Measurements from ENCODE around the gene KCNK10.

KCNK10 gene

DNA sequence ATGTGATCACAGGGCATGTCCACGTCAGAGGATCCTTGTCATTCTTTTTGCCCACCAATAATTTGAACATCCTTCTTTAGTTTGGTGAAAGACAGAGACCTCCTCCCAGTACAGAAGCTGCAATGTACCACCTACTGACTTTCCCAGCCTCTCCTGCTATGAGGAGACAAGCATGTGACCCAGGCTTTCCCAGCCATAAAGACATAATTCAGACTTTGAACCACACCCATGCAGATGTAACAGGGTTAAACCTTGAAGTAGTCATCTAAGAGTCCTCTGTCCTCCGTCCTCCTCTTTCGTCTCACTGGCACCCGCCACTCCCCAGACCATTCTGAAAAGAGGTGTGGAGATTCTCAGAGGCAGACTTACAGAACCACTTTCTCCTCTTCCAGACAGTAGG is 120.8 kb downstream of the KCNK10 start (continued):
- TF ChIP-seq, protein P1, sequence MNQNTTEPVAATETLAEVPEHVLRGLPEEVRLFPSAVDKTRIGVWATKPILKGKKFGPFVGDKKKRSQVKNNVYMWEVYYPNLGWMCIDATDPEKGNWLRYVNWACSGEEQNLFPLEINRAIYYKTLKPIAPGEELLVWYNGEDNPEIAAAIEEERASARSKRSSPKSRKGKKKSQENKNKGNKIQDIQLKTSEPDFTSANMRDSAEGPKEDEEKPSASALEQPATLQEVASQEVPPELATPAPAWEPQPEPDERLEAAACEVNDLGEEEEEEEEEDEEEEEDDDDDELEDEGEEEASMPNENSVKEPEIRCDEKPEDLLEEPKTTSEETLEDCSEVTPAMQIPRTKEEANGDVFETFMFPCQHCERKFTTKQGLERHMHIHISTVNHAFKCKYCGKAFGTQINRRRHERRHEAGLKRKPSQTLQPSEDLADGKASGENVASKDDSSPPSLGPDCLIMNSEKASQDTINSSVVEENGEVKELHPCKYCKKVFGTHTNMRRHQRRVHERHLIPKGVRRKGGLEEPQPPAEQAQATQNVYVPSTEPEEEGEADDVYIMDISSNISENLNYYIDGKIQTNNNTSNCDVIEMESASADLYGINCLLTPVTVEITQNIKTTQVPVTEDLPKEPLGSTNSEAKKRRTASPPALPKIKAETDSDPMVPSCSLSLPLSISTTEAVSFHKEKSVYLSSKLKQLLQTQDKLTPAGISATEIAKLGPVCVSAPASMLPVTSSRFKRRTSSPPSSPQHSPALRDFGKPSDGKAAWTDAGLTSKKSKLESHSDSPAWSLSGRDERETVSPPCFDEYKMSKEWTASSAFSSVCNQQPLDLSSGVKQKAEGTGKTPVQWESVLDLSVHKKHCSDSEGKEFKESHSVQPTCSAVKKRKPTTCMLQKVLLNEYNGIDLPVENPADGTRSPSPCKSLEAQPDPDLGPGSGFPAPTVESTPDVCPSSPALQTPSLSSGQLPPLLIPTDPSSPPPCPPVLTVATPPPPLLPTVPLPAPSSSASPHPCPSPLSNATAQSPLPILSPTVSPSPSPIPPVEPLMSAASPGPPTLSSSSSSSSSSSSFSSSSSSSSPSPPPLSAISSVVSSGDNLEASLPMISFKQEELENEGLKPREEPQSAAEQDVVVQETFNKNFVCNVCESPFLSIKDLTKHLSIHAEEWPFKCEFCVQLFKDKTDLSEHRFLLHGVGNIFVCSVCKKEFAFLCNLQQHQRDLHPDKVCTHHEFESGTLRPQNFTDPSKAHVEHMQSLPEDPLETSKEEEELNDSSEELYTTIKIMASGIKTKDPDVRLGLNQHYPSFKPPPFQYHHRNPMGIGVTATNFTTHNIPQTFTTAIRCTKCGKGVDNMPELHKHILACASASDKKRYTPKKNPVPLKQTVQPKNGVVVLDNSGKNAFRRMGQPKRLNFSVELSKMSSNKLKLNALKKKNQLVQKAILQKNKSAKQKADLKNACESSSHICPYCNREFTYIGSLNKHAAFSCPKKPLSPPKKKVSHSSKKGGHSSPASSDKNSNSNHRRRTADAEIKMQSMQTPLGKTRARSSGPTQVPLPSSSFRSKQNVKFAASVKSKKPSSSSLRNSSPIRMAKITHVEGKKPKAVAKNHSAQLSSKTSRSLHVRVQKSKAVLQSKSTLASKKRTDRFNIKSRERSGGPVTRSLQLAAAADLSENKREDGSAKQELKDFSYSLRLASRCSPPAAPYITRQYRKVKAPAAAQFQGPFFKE (tag by site-specific recombination; IDR thresholded peaks at IDR 0.05; ENCODE audit: borderline replicate concordance) = no peak
- TF ChIP-seq GLIS2 (tag by site-specific recombination; IDR thresholded peaks at IDR 0.05) = no peak
- TF ChIP-seq OVOL3 (tag by site-specific recombination; IDR thresholded peaks at IDR 0.05) = no peak
- no peak for TF ChIP-seq YY1 (tag by site-specific recombination; IDR thresholded peaks at IDR 0.05)
- TF ChIP-seq ZNF211 (tag by site-specific recombination; IDR thresholded peaks at IDR 0.05; ENCODE audit: low read depth) = no peak
- TF ChIP-seq ZBTB21 (tag by site-specific recombination; IDR thresholded peaks at IDR 0.05) = no peak

- CTCF ChIA-PET = interaction anchor here (1.8 to 3.0 kb wide), 2 partner anchors 12 to 31 kb away, joined by 9 to 16 read pairs; no protein-coding TSS in a partner anchor
- Histone ChIP-seq H3K9me3 (ENCODE audit: control insufficient read depth, insufficient read depth, low read depth, low read length) (no peaks in the 10 kb centered on the region), H3K4me3 (ENCODE audit: low read depth, low read length) (no peak overlapping the region), H3K27ac (ENCODE audit: extremely low read depth, low read depth, low read length) (no peak overlapping the region), H3K36me3 (ENCODE audit: control insufficient read depth in 2 of 2, insufficient read depth in 1 of 2, low read length in 2 of 2) (no peaks in the 10 kb centered on the region), H3K4me1 (ENCODE audit: control insufficient read depth, insufficient read depth, low read length) (no peaks in the 10 kb centered on the region)
- POLR2A ChIA-PET = no interaction called here
- TF ChIP-seq ZFP3 (tag by site-specific recombination; IDR thresholded peaks at IDR 0.05; ENCODE audit: low read depth) = no peak
- TF ChIP-seq, protein P2, sequence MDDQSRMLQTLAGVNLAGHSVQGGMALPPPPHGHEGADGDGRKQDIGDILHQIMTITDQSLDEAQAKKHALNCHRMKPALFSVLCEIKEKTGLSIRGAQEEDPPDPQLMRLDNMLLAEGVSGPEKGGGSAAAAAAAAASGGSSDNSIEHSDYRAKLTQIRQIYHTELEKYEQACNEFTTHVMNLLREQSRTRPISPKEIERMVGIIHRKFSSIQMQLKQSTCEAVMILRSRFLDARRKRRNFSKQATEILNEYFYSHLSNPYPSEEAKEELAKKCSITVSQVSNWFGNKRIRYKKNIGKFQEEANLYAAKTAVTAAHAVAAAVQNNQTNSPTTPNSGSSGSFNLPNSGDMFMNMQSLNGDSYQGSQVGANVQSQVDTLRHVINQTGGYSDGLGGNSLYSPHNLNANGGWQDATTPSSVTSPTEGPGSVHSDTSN (CRISPR knock-in tag; IDR thresholded peaks at IDR 0.05) = no peak
- no peak for TF ChIP-seq ZNF132 (tag by site-specific recombination; IDR thresholded peaks at IDR 0.05; ENCODE audit: borderline replicate concordance)
- TF ChIP-seq ZNF18 (tag by site-specific recombination; IDR thresholded peaks at IDR 0.05) = no peak
- TF ChIP-seq, protein P3, sequence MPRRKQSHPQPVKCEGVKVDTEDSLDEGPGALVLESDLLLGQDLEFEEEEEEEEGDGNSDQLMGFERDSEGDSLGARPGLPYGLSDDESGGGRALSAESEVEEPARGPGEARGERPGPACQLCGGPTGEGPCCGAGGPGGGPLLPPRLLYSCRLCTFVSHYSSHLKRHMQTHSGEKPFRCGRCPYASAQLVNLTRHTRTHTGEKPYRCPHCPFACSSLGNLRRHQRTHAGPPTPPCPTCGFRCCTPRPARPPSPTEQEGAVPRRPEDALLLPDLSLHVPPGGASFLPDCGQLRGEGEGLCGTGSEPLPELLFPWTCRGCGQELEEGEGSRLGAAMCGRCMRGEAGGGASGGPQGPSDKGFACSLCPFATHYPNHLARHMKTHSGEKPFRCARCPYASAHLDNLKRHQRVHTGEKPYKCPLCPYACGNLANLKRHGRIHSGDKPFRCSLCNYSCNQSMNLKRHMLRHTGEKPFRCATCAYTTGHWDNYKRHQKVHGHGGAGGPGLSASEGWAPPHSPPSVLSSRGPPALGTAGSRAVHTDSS (tag by site-specific recombination; IDR thresholded peaks at IDR 0.05) = no peak
- no peak for TF ChIP-seq HOXA7 (CRISPR knock-in tag; IDR thresholded peaks at IDR 0.05; ENCODE audit: borderline replicate concordance)
- TF ChIP-seq ZNF121 (tag by site-specific recombination; IDR thresholded peaks at IDR 0.05) = no peak
- no peak for TF ChIP-seq ZBTB21 (tag by site-specific recombination; IDR thresholded peaks at IDR 0.05)
- TF ChIP-seq, protein P4, sequence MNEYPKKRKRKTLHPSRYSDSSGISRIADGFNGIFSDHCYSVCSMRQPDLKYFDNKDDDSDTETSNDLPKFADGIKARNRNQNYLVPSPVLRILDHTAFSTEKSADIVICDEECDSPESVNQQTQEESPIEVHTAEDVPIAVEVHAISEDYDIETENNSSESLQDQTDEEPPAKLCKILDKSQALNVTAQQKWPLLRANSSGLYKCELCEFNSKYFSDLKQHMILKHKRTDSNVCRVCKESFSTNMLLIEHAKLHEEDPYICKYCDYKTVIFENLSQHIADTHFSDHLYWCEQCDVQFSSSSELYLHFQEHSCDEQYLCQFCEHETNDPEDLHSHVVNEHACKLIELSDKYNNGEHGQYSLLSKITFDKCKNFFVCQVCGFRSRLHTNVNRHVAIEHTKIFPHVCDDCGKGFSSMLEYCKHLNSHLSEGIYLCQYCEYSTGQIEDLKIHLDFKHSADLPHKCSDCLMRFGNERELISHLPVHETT (tag by site-specific recombination; IDR thresholded peaks at IDR 0.05) = no peak
- no peak for TF ChIP-seq ZNF112 (tag by site-specific recombination; IDR thresholded peaks at IDR 0.05)
- no peak for TF ChIP-seq ZBTB48 (tag by site-specific recombination; IDR thresholded peaks at IDR 0.05)
- TF ChIP-seq CTCF (tag by site-specific recombination; IDR thresholded peaks at IDR 0.05) = no peak
- no peak for TF ChIP-seq ZBTB44 (tag by site-specific recombination; IDR thresholded peaks at IDR 0.05)
- no peak for TF ChIP-seq ZEB2 (tag by site-specific recombination; IDR thresholded peaks at IDR 0.05)
- TF ChIP-seq ZNF169 (tag by site-specific recombination; IDR thresholded peaks at IDR 0.05) = no peak
Measured at GRCh38 chr14:88201851-88202250, 121.2 kb downstream of the KCNK10 start.

Data from HEK293 (cell line).